Endothelial cell of umbilical vein (primary cell): ENCODE measurements around the gene ZNF121. TPM values are rescaled to one million over a fixed set of nuclear protein-coding genes. Genes with fewer than 3 reads are reported as not detected.
A peak's percentile ranks its signal among the peaks of the same experiment; 100 is the strongest.
"Not testable (repeated sequence)": the region's sequence is repeated elsewhere in the genome, so short reads cannot be mapped to it uniquely, and the experiment has no call there.

Experiments
- BruUV-seq: library from RNA; stranded (reverse); fragments of 400-500 nt; replicated peaks from 2 replicates; lab custom pipeline; 2021; lab: Mats Ljungman, UMichigan
- CTCF ChIA-PET: fragments of 300-600, 350-600 bp; sonication (Branson Sonifier 250); formaldehyde crosslinking; loops from one replicate; lab custom pipeline; 2021; ENCODE audit warnings: antibody characterized with exemption, inconsistent platforms; lab: Charles Lee
- POLR2A ChIA-PET: fragments of 300-600, 350-600 bp; sonication (Branson Sonifier 250); formaldehyde crosslinking; loops from one replicate; lab custom pipeline; 2021; ENCODE audit warnings: antibody characterized with exemption, inconsistent platforms; lab: Charles Lee
- DNase-seq: peaks from one replicate; pipeline ENCODE4 v3.0.0-alpha.2; 2011; ENCODE audit warnings: low read depth, low spot score
- FAIRE-seq: peaks from 2 replicates; lab custom pipeline; 2011; peaks lifted over from hg19 to GRCh38; lab: Jason Lieb, UNC
- H2AFZ ChIP-seq: 2 replicates; pipeline ENCODE4 v1.6.0; 2012; ENCODE audit warnings: low read depth, low read length, control low read depth, inconsistent platforms
- H3K27ac ChIP-seq: 2 replicates; pipeline ENCODE4 v1.5.1; 2011; ENCODE audit warnings: low read depth, mild to moderate bottlenecking, control low read depth, low read length, moderate library complexity; ENCODE audit not compliant: insufficient read depth
- H3K27me3 ChIP-seq, 2 experiments: 2 replicates each; pipeline versions ENCODE4 v1.6.0 to v1.6.1; 2011; ENCODE audit warnings: low read length in 2 of 2, mixed read lengths in 1 of 2; ENCODE audit not compliant: control insufficient read depth in 2 of 2, insufficient read depth in 2 of 2
- H3K36me3 ChIP-seq, 2 experiments: 2 replicates in 1 of 2; 3 replicates in 1 of 2; pipeline ENCODE4 v1.5.1; 2011; ENCODE audit warnings: low read length in 2 of 2, mild to moderate bottlenecking in 1 of 2, moderate library complexity in 1 of 2; ENCODE audit not compliant: control insufficient read depth in 2 of 2, insufficient read depth in 2 of 2; ENCODE audit errors: extremely low read depth in 1 of 2
- H3K4me1 ChIP-seq: 3 replicates; pipeline ENCODE4 v1.5.1; 2011; ENCODE audit warnings: mild to moderate bottlenecking, low read length; ENCODE audit not compliant: control insufficient read depth, insufficient read depth; ENCODE audit errors: extremely low read depth
- H3K4me2 ChIP-seq: 2 replicates; pipeline ENCODE4 v1.6.1; 2011; ENCODE audit warnings: low read length, control low read depth, mixed read lengths; ENCODE audit not compliant: insufficient read depth
- H3K4me3 ChIP-seq, 3 experiments: fragments of 200-600 bp in 1 of 3; sonication (generic), shearing (Covaris generic) in 1 of 3; replicated peaks in 1 of 3; 2 replicates each; pipeline ENCODE4 v1.5.1; 2011 to 2016; ENCODE audit warnings: control low read depth in 3 of 3, low read length in 3 of 3, mild to moderate bottlenecking in 2 of 3, inconsistent platforms in 1 of 3, low read depth in 1 of 3, moderate library complexity in 1 of 3; ENCODE audit not compliant: insufficient read depth in 1 of 3
- H3K79me2 ChIP-seq: 2 replicates; pipeline ENCODE4 v1.6.0; 2012; ENCODE audit warnings: low read length, inconsistent platforms; ENCODE audit not compliant: control insufficient read depth, insufficient read depth
- H3K9ac ChIP-seq: replicated peaks from 2 replicates; pipeline ENCODE3; 2011; ENCODE audit warnings: low read length, control low read depth; ENCODE audit not compliant: insufficient read depth; ENCODE audit errors: extremely low read depth
- H3K9me1 ChIP-seq: replicated peaks from 3 replicates; pipeline ENCODE4 v1.6.0; 2011; ENCODE audit warnings: mild to moderate bottlenecking, low read length; ENCODE audit not compliant: control insufficient read depth, insufficient read depth; ENCODE audit errors: extremely low read depth
- H3K9me3 ChIP-seq: replicated peaks from 2 replicates; pipeline ENCODE4 v1.5.1; 2012; ENCODE audit warnings: low read length, inconsistent platforms; ENCODE audit not compliant: control insufficient read depth, insufficient read depth
- H4K20me1 ChIP-seq: replicated peaks from 2 replicates; pipeline ENCODE3; 2011; ENCODE audit warnings: mild to moderate bottlenecking, low read length; ENCODE audit not compliant: control insufficient read depth, insufficient read depth; ENCODE audit errors: extremely low read depth
- CTCF ChIP-seq, 2 donors: IDR thresholded peaks; 1 replicate in 1 of 2; 2 replicates in 1 of 2; pipeline ENCODE4 v1.5.1; 2011; ENCODE audit warnings: low read length in 2 of 2, mild to moderate bottlenecking in 2 of 2, moderate library complexity in 2 of 2, control low read depth in 1 of 2, inconsistent platforms in 1 of 2, low read depth in 1 of 2; ENCODE audit not compliant: insufficient read depth in 1 of 2; ENCODE audit errors: extremely low read depth in 1 of 2
- FOS ChIP-seq: IDR thresholded peaks from 2 replicates; pipeline ENCODE4 v1.6.1; 2011; ENCODE audit warnings: mild to moderate bottlenecking, low read length, moderate library complexity, borderline replicate concordance; ENCODE audit not compliant: insufficient read depth
- JUN ChIP-seq: IDR thresholded peaks from 2 replicates; pipeline ENCODE4 v1.6.1; 2011; ENCODE audit warnings: borderline replicate concordance, low read depth; ENCODE audit not compliant: insufficient read length, insufficient read depth
- MAX ChIP-seq: IDR thresholded peaks from 2 replicates; pipeline ENCODE4 v1.6.1; 2011; ENCODE audit not compliant: insufficient read depth, insufficient read length
- POLR2A ChIP-seq: IDR thresholded peaks from 2 replicates; pipeline ENCODE4 v1.6.1; 2012; ENCODE audit warnings: low read depth, mild to moderate bottlenecking, control low read depth, low read length
- dilution Hi-C: fragments of 300-500 bp; cut with MboI; formaldehyde crosslinking; loops from one replicate; pipeline ENCODE4 v1.15.0; 2019; ENCODE audit warnings: low sequenced_read_pairs; ENCODE audit not compliant: extremely low pct_ligation_motif_present
- intact Hi-C: fragments of 100-400 bp; cut with micrococcal nuclease; formaldehyde crosslinking; loops from one replicate; pipeline ENCODE4 v1.10.0; 2022
- polyA plus RNA-seq, 4 experiments: library from polyadenylated mRNA; depleted of rRNA in 3 of 4; stranded (reverse) in 3 of 4; unstranded in 1 of 4; fragments of >200 nt; gene quantifications; 2 replicates each; pipeline versions ENCODE4 v1.2.1 to v1.2.3, GENCODE V29; 2011 to 2012; ENCODE audit warnings: missing spikeins in 1 of 4
- total RNA-seq: library from RNA; stranded (reverse); gene quantifications from 2 replicates; pipeline ENCODE4 v1.2.3, GENCODE V29; 2021

Gene ZNF121
- total and polyA plus RNA-seq, 2 donors (not counting 3 experiments of a cell fraction or from before 2014, with no cell fraction given), result 2.3 to 25.1 TPM

GRCh38 chr19:9597027-9597426 is 12.7 kb upstream of the ZNF121 start:
- POLR2A ChIA-PET, result no interaction called here
- peak; percentile 9 for DNase-seq
- intact Hi-C loops (no loop called here), dilution Hi-C loops (no loop called here)
- Histone ChIP-seq H3K9ac (no peak overlapping the region), H3K4me2 (no peak overlapping the region), H3K9me1 (no peaks in the 10 kb centered on the region), H3K4me1 (no peaks in the 10 kb centered on the region), H3K27me3 (no peaks in the 10 kb centered on the region), H3K27ac (no peak overlapping the region), H3K9me3 (no peaks in the 10 kb centered on the region), H3K36me3 (no peaks in the 10 kb centered on the region), H3K4me3 (no peak overlapping the region), H4K20me1 (no peaks in the 10 kb centered on the region), H3K79me2 (no peaks in the 10 kb centered on the region), H2AFZ (no peak overlapping the region)
- TF ChIP-seq JUN (no peak), FOS (peak; percentile 75)
- no peak for FAIRE-seq
- no TSS peak for BruUV-seq
- CTCF ChIA-PET, result no interaction called here

- peak; percentile 75 for DNase-seq
- Histone ChIP-seq H3K27ac (no peak overlapping the region), H3K9me1 (no peaks in the 10 kb centered on the region), H3K4me2 (no peak overlapping the region), H4K20me1 (no peaks in the 10 kb centered on the region), H3K27me3 (peaks cover 0 to 2% of the 10 kb centered on the region in 2 experiments), H3K36me3 (no peaks in the 10 kb centered on the region), H3K4me1 (no peaks in the 10 kb centered on the region), H3K4me3 (no peak overlapping the region), H3K79me2 (peaks cover 23% of the 10 kb centered on the region), H3K9me3 (no peaks in the 10 kb centered on the region), H3K9ac (no peak overlapping the region), H2AFZ (no peak overlapping the region)
- ChIA-PET CTCF (interaction anchor here (0.5 to 2.3 kb wide), 13 partner anchors 12 to 382 kb away, joined by 3 to 10 read pairs (median 4); partner anchors contain the start of genes ZNF561 and ZNF699), POLR2A (interaction anchor here (0.5 kb wide), 1 partner anchor 49 kb away, joined by 5 read pairs; no protein-coding TSS in a partner anchor)
- peak; percentile 42 for FAIRE-seq
- intact Hi-C loops, result loop anchor here (1.0 to 10.0 kb wide), 3 partner anchors 210 to 382 kb away; no protein-coding TSS in a partner anchor
- dilution Hi-C loops, result no loop called here
- TF ChIP-seq CTCF (IDR thresholded peaks at IDR 0.05; ENCODE audit: extremely low read depth in 1 of 2, insufficient read depth in 1 of 2, low read depth in 1 of 2, low read length in 2 of 2) (peak; percentile 54 to 66), MAX (no peak), POLR2A (no peak)
- no TSS peak for BruUV-seq
These were observed 2.5 kb upstream of the ZNF121 start for GRCh38 chr19:9586764-9587163.

- TSS peak; percentile 0 for BruUV-seq
- dilution Hi-C loops, H3K9me3 ChIP-seq, H3K4me3 ChIP-seq, H2AFZ ChIP-seq, H3K4me1 ChIP-seq, H3K9me1 ChIP-seq, H4K20me1 ChIP-seq, H3K27ac ChIP-seq, FAIRE-seq, POLR2A ChIA-PET, DNase-seq, H3K4me2 ChIP-seq, H3K36me3 ChIP-seq, H3K9ac ChIP-seq, H3K27me3 ChIP-seq: not testable (repeated sequence)
- CTCF ChIA-PET, result interaction anchor here (0.6 kb wide), 1 partner anchor 45 kb away, joined by 4 read pairs; no protein-coding TSS in a partner anchor
- intact Hi-C loops, result loop anchor here (5.0 to 10.0 kb wide), 3 partner anchors 40 to 377 kb away; partner anchors contain the start of genes ZNF266 and ZNF561
- peaks cover 68% of the 10 kb centered on the region for H3K79me2 ChIP-seq
These were observed 2.1 kb downstream of the ZNF121 start for GRCh38 chr19:9582081-9582725.
